K562 (cell line): Measurements from ENCODE around the gene EIF3K. TPM values are rescaled to one million over a fixed set of nuclear protein-coding genes. Genes with fewer than 3 reads are reported as not detected.

ENCODE experiments used
- ADNP ChIP-seq: fragments of 200-800 bp; sonication (Bioruptor generic); IDR thresholded peaks from 2 replicates; pipeline ENCODE4 v1.6.1; 2016; ENCODE audit warnings: missing genetic modification characterization, missing compliant biosample characterization
- CC2D1A ChIP-seq: fragments of 450-650 bp; IDR thresholded peaks from 2 replicates; pipeline ENCODE4 v1.6.1; 2017; ENCODE audit warnings: mild to moderate bottlenecking
- HSF4 ChIP-seq: fragments of 250-450 bp; sonication (Bioruptor Pico); IDR thresholded peaks from 2 replicates; pipeline ENCODE4 v2.1.2; 2022; ENCODE audit warnings: mild to moderate bottlenecking, moderate library complexity, borderline replicate concordance
- JUNB ChIP-seq: fragments of 450-650 bp; formaldehyde crosslinking; conservative IDR thresholded peaks from 2 replicates; pipeline ENCODE4 v1.4.0; 2020; ENCODE audit warnings: mild to moderate bottlenecking
- MEF2A ChIP-seq: IDR thresholded peaks from 2 replicates; pipeline ENCODE4 v1.6.1; 2011; ENCODE audit warnings: low read depth, mild to moderate bottlenecking, low read length, moderate library complexity; ENCODE audit not compliant: control insufficient read depth
- POLR2B ChIP-seq: fragments of 450-650 bp; IDR thresholded peaks from 2 replicates; pipeline ENCODE4 v1.6.1; 2018; ENCODE audit warnings: low read depth; ENCODE audit not compliant: partially characterized antibody
- RAD51 ChIP-seq: fragments of 450-650 bp; IDR thresholded peaks from 2 replicates; pipeline ENCODE4 v1.7.1; 2016; ENCODE audit warnings: low read depth, mild to moderate bottlenecking, borderline replicate concordance
- SIN3B ChIP-seq: fragments of 450-650 bp; IDR thresholded peaks from 2 replicates; pipeline ENCODE4 v1.6.1; 2017; ENCODE audit warnings: low read depth, mild to moderate bottlenecking, moderate library complexity
- SNIP1 ChIP-seq: fragments of 450-650 bp; IDR thresholded peaks from 2 replicates; pipeline ENCODE4 v1.7.1; 2017; ENCODE audit warnings: low read depth, mild to moderate bottlenecking
- SPI1 ChIP-seq: IDR thresholded peaks from 2 replicates; pipeline ENCODE4 v1.6.1; 2011; ENCODE audit warnings: low read depth, low read length, control low read depth, borderline replicate concordance
- SRSF3 ChIP-seq: fragments of 200-400 bp; formaldehyde crosslinking; IDR thresholded peaks from 2 replicates; pipeline ENCODE4 v1.6.1; 2016; ENCODE audit warnings: mild to moderate bottlenecking, low read length, moderate library complexity; ENCODE audit not compliant: insufficient read depth
- TFAM ChIP-seq: fragments of 250-450 bp; sonication (Bioruptor Pico); conservative IDR thresholded peaks from 2 replicates; pipeline ENCODE4 v1.5.0; 2021; ENCODE audit warnings: mild to moderate bottlenecking, moderate library complexity
- ZNF3 ChIP-seq: fragments of 250-450 bp; sonication (Bioruptor Pico); IDR thresholded peaks from 2 replicates; pipeline ENCODE4 v1.5.0; 2021; ENCODE audit warnings: mild to moderate bottlenecking, moderate library complexity
- polyA plus RNA-seq, 8 experiments: library from polyadenylated mRNA; depleted of rRNA in 4 of 8; stranded (reverse) in 5 of 8; unstranded in 3 of 8; fragments of >200 nt; fragmentation: Nextera tagmentation in 2 of 8; fragmentation: Illumina TruSeq in 1 of 8; extraction: Ambion mirVana in 2 of 8; extraction: Trizol in 1 of 8; gene quantifications; 2 replicates each; pipeline versions ENCODE4 v1.2.1 to v1.2.3, GENCODE V29; 2011 to 2014; ENCODE audit warnings: inconsistent platforms in 1 of 8, missing spikeins in 1 of 8
- total RNA-seq, 7 experiments: library from RNA; depleted of rRNA in 6 of 7; stranded (reverse); fragments of >200 nt in 6 of 7; fragmentation: Illumina TruSeq in 2 of 7; extraction: Trizol in 2 of 7; gene quantifications; 2 replicates each; pipeline versions ENCODE4 v1.2.1 to v1.2.3, GENCODE V29; 2011 to 2021; ENCODE audit warnings: low replicate concordance in 1 of 7
- TF ChIP-seq, protein P1 (sequence below): sonication (generic); formaldehyde crosslinking; IDR thresholded peaks from 2 replicates; pipeline ENCODE4 v1.8.1; 2023; ENCODE audit warnings: mild to moderate bottlenecking, missing genetic modification reagents
- TF ChIP-seq, protein P2 (sequence below): sonication (generic); formaldehyde crosslinking; IDR thresholded peaks from 2 replicates; pipeline ENCODE4 v1.8.1; 2022; ENCODE audit warnings: missing genetic modification reagents
- TF ChIP-seq, protein P3 (sequence below): fragments of 250-450 bp; sonication (Bioruptor Pico); IDR thresholded peaks from 2 replicates; pipeline ENCODE4 v1.8.0; 2021; ENCODE audit warnings: mild to moderate bottlenecking, moderate library complexity
- TF ChIP-seq, protein P4 (sequence below), 3 experiments: fragments of 200-800 bp in 1 of 3; fragments of 250-450 bp in 1 of 3; fragments of 450-650 bp in 1 of 3; sonication (Bioruptor Pico) in 1 of 3; sonication (Bioruptor generic) in 1 of 3; formaldehyde crosslinking in 1 of 3; IDR thresholded peaks; 2 replicates each; pipeline versions ENCODE4 v1.6.1 to v1.8.0; 2016 to 2022; ENCODE audit warnings: mild to moderate bottlenecking in 2 of 3, missing genetic modification characterization in 2 of 3, missing compliant biosample characterization in 1 of 3, moderate library complexity in 1 of 3
- TF ChIP-seq, protein P5 (sequence below): fragments of 250-450 bp; sonication (Bioruptor Pico); IDR thresholded peaks from 2 replicates; pipeline ENCODE4 v1.9.0; 2021; ENCODE audit warnings: mild to moderate bottlenecking

Gene EIF3K
- total and polyA plus RNA-seq, 9 of the 15 experiments (the other 6 are each of a cell fraction or from before 2014, with no cell fraction given): 387 to 1,827 (median 733) TPM

DNA sequence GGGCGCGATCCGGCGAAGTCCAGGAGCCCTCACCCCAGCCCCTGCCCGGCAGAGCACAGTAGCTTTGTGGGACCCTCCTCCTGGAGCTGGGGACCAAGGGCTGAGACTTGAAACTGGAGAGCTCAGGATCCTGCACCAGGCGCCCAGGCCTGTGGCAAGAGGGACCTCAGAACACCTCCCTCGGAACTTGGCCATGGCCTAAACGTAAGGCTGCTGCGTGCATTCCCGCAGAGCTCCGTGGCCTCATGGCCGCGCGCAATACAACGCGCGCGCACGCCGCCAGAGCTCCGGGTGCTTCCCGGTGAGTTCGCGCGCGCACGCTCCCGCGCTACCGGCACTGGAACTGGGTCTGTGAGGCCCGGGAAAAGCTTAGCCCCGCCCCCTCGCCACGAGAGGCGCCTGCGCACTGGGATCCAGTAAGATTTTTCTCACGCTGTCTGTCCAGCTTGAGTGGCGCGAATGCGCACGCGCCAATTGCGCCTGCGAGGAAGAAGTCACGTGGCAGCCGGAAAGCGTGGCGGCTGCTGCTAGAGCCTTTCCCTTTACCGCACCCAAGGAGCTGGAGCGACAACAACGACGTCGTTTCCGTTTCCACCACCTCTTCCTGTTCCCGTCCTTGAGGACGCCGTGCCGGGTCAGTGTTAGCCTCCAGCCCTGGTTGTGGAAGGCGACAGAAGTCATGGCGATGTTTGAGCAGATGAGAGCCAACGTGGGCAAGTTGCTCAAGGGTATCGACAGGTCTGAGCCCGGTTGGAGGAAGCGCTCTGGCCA lies at the start of gene EIF3K (continued):
- no peak for TF ChIP-seq ADNP
- no peak for TF ChIP-seq CC2D1A
- TF ChIP-seq SPI1: peak; percentile 77
- TF ChIP-seq, protein P1, sequence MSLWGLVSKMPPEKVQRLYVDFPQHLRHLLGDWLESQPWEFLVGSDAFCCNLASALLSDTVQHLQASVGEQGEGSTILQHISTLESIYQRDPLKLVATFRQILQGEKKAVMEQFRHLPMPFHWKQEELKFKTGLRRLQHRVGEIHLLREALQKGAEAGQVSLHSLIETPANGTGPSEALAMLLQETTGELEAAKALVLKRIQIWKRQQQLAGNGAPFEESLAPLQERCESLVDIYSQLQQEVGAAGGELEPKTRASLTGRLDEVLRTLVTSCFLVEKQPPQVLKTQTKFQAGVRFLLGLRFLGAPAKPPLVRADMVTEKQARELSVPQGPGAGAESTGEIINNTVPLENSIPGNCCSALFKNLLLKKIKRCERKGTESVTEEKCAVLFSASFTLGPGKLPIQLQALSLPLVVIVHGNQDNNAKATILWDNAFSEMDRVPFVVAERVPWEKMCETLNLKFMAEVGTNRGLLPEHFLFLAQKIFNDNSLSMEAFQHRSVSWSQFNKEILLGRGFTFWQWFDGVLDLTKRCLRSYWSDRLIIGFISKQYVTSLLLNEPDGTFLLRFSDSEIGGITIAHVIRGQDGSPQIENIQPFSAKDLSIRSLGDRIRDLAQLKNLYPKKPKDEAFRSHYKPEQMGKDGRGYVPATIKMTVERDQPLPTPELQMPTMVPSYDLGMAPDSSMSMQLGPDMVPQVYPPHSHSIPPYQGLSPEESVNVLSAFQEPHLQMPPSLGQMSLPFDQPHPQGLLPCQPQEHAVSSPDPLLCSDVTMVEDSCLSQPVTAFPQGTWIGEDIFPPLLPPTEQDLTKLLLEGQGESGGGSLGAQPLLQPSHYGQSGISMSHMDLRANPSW: no peak
- peak; percentile 80 for TF ChIP-seq POLR2B
- TF ChIP-seq, protein P2, sequence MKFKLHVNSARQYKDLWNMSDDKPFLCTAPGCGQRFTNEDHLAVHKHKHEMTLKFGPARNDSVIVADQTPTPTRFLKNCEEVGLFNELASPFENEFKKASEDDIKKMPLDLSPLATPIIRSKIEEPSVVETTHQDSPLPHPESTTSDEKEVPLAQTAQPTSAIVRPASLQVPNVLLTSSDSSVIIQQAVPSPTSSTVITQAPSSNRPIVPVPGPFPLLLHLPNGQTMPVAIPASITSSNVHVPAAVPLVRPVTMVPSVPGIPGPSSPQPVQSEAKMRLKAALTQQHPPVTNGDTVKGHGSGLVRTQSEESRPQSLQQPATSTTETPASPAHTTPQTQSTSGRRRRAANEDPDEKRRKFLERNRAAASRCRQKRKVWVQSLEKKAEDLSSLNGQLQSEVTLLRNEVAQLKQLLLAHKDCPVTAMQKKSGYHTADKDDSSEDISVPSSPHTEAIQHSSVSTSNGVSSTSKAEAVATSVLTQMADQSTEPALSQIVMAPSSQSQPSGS (CRISPR knock-in tag): no peak
- TF ChIP-seq SRSF3: no peak
- TF ChIP-seq, protein P3, sequence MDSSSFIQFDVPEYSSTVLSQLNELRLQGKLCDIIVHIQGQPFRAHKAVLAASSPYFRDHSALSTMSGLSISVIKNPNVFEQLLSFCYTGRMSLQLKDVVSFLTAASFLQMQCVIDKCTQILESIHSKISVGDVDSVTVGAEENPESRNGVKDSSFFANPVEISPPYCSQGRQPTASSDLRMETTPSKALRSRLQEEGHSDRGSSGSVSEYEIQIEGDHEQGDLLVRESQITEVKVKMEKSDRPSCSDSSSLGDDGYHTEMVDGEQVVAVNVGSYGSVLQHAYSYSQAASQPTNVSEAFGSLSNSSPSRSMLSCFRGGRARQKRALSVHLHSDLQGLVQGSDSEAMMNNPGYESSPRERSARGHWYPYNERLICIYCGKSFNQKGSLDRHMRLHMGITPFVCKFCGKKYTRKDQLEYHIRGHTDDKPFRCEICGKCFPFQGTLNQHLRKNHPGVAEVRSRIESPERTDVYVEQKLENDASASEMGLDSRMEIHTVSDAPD (CRISPR knock-in tag): no peak
- TF ChIP-seq JUNB (CRISPR knock-in tag): no peak
- TF ChIP-seq ZNF3 (CRISPR knock-in tag): no peak
- TF ChIP-seq SNIP1: no peak
- no peak for TF ChIP-seq TFAM
- peak; percentile 88; the same call in 1 of the 2 replicates for TF ChIP-seq SIN3B
- no peak for TF ChIP-seq HSF4 (CRISPR knock-in tag)
- TF ChIP-seq, protein P4, sequence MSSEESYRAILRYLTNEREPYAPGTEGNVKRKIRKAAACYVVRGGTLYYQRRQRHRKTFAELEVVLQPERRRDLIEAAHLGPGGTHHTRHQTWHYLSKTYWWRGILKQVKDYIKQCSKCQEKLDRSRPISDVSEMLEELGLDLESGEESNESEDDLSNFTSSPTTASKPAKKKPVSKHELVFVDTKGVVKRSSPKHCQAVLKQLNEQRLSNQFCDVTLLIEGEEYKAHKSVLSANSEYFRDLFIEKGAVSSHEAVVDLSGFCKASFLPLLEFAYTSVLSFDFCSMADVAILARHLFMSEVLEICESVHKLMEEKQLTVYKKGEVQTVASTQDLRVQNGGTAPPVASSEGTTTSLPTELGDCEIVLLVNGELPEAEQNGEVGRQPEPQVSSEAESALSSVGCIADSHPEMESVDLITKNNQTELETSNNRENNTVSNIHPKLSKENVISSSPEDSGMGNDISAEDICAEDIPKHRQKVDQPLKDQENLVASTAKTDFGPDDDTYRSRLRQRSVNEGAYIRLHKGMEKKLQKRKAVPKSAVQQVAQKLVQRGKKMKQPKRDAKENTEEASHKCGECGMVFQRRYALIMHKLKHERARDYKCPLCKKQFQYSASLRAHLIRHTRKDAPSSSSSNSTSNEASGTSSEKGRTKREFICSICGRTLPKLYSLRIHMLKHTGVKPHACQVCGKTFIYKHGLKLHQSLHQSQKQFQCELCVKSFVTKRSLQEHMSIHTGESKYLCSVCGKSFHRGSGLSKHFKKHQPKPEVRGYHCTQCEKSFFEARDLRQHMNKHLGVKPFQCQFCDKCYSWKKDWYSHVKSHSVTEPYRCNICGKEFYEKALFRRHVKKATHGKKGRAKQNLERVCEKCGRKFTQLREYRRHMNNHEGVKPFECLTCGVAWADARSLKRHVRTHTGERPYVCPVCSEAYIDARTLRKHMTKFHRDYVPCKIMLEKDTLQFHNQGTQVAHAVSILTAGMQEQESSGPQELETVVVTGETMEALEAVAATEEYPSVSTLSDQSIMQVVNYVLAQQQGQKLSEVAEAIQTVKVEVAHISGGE (CRISPR knock-in tag; IDR thresholded peaks at IDR 0.05): peak in 1 of 3 experiments; percentile 90; a peak in 3 of 6 replicates
- TF ChIP-seq MEF2A: no peak
- peak; percentile 98 for TF ChIP-seq RAD51
- TF ChIP-seq, protein P5, sequence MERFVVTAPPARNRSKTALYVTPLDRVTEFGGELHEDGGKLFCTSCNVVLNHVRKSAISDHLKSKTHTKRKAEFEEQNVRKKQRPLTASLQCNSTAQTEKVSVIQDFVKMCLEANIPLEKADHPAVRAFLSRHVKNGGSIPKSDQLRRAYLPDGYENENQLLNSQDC (CRISPR knock-in tag): 0 out of 2 replicates have a peak, but pooled peaks have one; percentile 33
